M059J (cell line): Measurements from ENCODE around the gene TLCD3B. TPM values are rescaled to one million over a fixed set of nuclear protein-coding genes. Genes with fewer than 3 reads are reported as not detected.
"Not testable (repeated sequence)": the region's sequence is repeated elsewhere in the genome, so short reads cannot be mapped to it uniquely, and the experiment has no call there.

ENCODE experiments used
- DNase-seq: peaks from one replicate; pipeline ENCODE4 v3.0.0-alpha.2; 2012; ENCODE audit warnings: low read depth
- total RNA-seq: library from RNA; depleted of rRNA; stranded (reverse); fragments of >200 nt; shearing (Covaris generic); gene quantifications from 2 replicates; pipeline ENCODE4 v1.2.3, GENCODE V29; 2014

Gene TLCD3B
- total RNA-seq, 1 experiment from 2014 or later = 0.42 TPM

DNA sequence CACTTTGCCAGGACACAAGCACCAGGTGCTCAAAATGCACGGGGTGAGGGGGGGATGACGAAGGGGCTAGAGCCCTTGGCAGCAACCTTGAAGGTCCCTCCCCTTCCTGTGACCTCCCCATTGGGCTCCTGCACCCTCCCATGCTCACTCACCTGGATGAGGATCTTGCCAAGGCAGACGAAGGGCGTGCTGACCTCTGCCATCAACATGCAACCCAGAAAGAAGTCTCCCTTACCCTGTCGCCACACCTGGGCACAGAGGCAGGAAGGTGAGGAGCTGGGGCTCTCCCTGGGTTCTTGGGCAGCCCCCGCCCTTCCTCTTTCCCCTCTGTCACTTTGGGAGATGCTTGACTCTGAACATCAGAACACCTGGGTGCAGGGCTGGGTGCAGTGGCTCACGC is 5.5 kb downstream of the TLCD3B start:
- no peak for DNase-seq

DNA sequence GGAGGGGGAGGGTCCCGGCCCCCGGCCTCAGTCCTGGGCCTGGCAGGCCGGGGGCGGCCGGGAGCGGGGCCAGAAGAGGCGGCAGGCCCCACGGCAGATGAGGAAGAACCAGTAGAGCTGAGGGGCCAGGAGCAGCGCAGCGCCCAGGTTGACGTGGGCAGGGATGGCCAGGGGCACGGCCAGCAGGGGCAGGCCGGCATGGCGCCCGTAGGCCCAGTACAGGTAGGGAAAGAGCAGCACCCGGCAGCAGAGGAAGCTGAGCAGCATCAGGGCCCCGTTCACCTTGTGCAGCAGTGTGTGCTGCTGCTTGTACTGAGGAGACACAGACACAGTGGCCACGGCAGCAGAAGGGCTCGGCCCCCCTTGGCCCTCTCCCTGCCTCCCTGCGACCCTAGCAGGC is 5.9 kb downstream of the TLCD3B start:
- no peak for DNase-seq

DNA sequence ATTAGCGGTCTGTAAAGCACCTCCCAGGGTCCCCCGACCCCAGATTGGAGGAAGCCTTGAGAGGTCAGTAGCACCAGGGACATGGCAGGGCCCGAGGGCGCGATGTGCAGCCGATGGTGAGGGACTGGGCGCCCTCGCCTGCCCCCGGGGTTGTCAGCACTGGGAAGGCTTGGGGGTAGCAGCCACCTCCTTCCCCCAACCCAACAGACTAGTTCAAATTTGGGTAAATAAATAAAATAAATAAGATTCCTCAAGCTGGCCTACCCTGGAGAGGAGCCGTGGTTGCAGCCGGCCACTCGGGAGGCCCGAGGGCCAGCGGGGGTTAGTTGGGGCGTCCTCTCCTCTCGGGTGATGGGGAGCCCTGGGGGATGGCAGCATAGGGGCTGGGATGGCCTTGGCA is 6.6 kb downstream of the TLCD3B start:
- no peak for DNase-seq

DNA sequence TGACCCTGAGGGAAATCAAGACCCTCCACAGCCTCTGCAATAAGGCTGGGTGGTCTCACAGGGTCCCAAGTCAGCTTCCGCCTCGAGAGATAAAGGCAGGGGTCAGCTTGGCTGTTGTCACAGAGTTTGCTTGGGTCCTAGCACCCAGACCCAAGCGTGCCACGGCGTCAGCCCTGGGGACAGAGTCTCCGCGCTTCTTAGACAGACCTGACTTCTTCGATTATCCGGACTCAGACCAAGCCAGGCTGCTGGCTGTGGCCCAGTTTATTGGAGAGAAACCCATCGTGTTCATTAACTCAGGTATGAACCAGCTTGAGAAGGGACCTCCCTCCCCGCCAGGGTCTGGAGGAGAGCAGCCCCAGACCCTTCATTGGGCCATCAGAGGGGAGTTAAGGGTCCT is 7.5 kb downstream of the TLCD3B start:
- DNase-seq = no peak

DNA sequence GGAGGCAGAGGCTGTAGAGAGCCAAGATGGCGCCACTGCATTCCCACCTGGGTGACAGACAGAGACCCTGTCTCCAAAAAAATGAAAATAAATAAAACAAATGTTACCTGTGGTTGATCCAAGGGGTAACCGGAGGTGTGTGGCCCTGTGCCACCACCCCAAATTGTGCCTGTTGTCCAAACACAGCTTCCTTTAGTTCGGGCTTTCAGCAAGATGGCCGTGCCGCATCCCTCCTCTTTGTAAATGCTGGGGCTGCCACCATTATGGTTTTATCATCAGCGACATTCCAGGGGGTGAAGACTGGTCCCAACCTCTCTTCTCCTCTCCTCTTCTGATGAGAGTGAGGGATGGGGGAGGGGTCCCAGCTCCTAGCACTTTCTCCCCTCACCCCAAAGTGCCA is 8.2 kb downstream of the TLCD3B start, which contains the start of gene C16orf92:
Gene C16orf92 (plus strand): TSS at position 312 of the 400 bp plus-strand sequence. CDS start 143 bp downstream, outside the sequence.
- no peak for DNase-seq

DNA sequence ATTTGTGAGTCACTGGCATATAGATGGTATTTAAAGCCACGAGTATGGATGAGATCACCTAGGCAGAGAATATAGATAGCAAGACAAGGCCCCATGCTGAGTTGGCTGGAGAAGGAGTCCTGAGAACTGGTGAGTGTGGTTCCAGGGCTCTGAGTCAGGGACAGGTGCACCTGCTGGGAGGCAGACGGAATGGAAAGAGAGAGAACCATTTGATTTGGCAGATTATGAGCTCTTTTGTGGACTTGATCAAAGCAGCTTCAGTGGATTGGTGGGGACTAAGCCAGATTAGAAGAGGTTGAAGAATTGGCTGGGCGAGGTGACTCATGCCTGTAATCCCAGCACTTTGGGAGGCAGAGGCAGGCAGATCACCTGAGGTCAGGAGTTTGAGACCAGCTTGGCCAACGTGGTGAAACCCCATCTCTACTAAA is 12.3 kb downstream of the TLCD3B start:
- no peak for DNase-seq

DNA sequence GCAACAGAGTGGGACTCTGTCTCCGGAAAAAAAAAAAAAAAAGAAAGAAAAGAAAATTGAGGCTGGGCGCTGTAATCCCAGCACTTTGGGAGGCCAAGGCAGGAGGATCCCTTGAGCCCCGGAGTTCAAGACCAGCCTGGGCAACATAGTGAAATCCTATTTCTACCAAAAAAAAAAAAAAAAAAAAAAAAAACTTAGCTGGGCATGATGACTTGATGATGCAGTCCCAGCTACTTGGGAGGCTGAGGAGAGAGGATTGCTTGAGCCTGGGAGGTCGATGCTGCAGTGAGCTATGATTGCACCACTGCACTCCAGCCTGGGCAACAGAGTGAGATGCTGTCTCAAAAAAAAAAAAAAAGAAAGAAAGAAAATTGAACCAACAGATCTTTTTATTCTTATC is 13.1 kb downstream of the TLCD3B start:
- DNase-seq = not testable (repeated sequence)

DNA sequence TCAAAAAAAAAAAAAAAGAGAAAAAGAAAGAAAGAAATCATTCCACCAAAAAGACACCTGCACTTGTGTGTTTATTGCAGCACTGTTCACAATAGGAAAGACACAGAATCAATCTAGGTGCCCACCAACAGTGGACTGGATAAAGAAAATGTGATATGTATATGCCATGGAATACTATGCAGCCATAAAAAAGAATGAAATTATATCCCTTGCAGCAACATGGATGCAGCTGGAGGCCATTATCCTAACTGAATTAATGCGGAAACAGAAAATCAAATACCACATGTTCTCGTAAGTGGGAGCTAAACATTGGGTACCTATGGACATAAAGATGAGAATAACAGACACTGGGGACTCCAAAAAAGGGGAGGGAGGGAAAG is 13.8 kb downstream of the TLCD3B start:
- DNase-seq = no peak

DNA sequence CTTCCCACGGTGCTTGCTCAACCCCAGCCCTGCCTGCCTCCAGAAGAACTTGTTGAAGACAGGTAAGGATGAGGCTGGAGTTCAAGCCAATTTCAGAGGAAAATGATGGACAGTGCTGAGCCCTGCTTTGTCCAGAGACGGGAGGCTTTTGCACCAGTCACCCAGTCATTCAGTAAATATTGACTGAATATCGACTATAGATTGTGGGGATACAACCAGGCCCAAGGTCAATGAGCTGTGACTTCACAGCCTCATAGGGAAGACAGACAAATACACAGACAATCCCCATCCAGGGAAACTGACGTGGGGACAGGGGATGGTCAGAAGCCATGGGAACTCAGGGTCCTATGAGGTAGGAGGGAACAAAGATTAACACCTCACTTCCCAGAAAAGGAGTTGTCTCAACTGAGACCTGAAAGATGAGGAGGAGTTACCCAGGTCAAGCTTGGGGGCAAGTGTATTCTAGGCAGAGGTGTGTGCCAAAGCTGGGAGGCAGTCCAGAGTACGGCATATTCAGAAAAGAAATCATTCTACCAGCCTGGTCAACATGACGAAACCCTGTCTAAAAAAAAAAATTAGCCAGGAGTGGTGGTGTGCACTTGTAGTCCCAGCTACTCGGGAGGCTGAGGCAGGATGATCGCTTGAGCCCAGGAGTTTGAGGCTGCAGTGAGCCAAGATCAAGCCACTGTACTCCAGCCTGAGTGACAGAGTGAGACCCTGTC is 14.4 kb downstream of the TLCD3B start:
- DNase-seq = no peak

DNA sequence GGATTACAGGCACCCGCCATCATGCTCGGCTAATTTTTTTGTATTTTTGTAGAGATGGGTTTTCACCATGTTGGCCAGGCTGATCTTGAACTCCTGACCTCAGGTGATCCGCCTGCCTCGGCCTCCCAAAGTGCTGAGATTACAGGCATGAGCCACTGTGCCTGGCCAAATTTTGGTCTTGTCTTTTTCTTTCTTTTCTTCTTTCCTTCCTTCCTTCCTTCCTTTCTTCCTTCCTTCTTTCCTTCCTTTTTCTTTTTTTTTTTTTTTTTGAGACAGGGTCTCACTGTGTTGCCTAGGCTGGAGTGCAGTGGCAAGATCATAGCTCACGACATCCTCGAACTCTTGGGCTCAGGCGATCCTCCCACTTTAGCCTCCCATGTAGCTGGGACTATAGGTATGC is 15.6 kb downstream of the TLCD3B start:
- DNase-seq = not testable (repeated sequence)

DNA sequence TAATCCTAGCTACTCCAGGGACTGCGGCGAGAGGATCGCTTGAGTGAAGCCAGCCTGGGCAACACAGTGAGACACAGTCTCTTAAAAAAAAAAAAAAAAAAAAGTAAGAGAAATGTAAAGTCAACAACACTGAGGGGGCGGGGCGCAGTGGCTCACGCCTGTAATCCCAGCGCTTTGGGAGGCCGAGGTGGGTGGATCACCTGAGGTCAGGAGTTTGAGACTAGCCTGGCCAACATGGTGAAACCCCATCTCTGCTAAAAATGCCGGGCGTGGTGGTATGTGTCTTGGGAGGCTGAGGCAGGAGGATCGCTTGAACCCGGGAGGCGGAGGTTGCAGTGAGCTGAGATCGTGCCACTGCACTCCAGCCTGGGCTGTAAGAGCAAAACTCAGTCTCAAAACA is 18.5 kb downstream of the TLCD3B start:
- not testable (repeated sequence) for DNase-seq

DNA sequence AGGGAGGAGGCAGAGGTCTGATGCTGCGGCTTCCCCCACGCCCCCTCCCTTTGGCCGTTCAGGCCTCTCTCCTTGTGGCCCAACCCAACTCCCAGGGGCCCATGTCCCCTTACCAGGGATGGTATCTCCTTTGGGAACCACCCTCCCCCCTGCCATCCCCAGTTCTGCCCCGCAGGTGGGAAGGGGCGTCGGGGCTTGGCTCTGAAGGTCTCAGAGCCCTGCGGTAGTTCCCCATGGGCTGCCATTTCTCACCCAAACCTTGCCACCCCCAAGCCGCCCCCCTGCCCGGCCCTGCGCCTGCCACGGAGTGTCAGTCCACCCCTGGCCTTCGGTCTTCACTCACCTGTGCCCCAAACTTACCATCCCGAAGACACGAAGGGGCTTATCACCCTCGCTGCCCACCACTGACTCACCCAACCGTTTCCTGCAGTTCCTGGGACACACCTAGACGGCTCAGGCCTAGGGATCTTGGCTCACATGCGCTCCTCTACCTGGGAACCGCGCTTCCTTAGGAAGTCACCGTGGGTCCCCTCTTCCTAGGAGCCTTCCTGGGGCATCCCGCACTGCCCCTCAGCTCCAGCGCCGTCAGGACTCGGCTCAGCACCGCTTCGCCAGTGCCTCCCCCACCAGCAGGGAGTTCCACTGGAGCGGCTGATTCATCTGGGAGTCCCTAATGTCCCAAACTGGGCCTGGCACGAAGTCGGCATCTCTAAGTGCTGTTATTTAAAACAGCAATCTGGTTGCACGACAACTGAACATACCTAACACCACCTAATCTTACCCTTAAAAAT is 19.2 kb downstream of the TLCD3B start:
- no peak for DNase-seq

DNA sequence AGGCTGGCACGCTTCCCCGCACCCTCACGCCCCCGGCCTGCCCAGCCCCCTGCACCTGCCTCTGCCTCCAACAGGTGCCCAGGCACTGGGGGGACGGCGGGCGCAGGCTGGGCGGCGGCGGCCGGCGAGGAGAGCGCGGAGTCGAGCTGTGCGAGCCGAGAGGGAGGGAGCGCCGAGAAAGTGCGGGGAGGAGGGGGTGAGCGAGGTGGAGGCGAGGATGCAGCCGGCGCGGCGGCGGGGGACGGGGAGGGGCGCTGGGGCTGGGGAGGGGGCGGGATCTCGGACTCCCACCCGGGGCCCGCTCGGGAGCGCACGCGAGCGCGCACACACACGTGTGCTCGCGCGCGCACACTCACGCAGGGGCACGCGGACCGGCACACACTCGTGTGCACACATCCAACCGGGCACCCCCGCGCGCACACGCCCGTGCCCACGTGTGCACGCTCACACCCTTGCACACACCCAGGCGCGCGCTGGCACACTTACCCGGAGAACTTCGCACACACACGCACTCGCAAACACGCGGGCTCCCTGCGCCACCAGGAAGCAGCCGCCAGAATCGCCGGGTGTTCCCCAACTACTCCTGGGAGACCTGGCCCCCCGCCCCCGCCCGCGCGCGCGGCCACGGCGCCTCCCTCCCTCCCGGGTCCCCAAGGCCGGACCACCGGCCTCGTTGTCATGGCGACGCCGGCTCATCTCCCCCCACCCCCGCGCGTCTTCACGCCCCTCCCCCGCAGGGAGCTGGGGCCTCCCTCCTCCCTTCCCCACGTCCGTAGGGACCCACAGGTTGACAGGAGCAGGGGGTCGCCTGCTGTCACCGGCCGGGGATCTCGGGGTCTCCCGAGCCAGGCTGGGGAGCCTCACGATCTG is 20.0 kb downstream of the TLCD3B start, which contains the start of gene DOC2A:
Gene DOC2A (minus strand): TSS at position 184 of the 870 bp plus-strand sequence. CDS start 805 bp downstream, outside the sequence.
- DNase-seq = no peak

DNA sequence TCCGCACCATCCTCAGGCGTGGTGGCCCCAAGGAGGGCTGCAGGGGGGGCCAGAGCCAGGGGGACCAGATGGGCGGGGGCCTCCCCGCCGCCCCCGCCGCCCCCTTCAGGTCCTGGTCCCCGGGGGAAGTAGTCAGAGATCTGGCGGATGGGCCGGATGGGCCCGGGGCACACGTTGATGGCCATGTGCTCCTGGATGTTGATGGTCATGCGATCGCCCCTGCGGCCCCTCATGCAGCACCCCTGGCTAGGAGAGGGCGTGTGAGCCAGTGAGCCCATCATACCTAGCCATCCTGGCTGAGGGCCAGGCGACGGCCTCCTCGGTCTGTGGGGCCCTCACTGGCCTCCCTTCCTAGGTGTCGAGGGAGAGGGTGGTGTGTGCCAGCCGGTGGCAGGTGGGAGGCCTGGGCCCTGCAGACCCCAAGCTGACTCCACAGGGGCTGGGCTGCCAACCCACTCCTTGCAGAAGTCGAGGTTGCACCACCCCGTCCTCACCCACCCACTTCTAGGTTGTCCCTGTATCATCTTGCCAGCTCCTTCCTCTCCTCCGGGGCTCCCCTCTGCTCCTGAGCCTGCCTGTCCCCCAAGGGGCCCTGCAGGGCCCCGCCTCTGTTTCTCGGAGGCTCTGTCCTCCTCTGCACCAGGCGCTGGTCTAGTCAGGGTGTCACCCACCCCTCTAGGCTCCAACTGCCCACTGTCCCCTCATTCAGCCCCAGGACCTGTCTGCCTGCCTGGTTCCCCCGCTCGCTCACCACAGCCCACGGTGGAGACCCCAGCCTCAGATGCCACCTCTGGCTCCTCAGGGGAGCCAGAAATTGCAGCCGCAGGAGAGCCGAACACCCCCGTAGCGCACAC is 20.9 kb downstream of the TLCD3B start:
- no peak for DNase-seq

DNA sequence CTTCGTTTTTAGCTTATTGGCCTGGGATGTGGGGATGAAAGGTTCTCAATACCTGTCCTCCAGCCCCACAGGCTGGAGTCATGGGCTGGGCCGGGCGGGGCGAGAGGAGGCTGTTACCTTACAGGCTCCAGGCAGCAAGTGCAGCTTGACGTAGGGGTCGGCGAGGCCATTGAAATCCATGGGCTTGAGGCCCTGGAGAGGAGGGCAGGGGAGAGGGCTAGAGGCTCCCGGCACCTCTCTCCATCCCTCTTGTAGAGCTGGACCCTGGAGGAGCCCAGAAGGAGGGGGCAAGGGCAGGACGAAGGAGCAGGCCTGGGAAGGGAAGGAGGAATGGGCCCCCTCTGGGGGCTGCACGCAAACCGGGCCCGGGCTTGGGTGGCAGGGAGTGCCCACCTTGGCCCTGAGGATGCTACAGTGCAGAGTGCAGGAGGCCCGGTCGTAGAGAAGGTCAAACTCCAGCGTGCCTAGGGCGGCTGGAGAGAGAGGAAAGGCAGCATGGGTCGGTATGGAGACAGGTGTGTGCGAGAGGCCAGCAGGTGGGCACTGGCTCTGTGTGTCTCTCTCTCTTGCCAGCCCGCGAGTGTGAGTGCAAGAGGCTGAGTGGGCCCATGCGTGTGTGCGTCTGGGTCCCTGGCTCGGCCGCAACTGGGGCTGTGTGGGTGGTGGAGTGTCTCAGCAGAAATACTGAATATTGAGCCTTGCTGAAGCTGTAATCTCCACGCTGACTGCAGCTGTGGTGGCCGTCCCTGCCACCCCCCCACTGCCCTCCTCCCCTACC is 21.8 kb downstream of the TLCD3B start:
- no peak for DNase-seq

DNA sequence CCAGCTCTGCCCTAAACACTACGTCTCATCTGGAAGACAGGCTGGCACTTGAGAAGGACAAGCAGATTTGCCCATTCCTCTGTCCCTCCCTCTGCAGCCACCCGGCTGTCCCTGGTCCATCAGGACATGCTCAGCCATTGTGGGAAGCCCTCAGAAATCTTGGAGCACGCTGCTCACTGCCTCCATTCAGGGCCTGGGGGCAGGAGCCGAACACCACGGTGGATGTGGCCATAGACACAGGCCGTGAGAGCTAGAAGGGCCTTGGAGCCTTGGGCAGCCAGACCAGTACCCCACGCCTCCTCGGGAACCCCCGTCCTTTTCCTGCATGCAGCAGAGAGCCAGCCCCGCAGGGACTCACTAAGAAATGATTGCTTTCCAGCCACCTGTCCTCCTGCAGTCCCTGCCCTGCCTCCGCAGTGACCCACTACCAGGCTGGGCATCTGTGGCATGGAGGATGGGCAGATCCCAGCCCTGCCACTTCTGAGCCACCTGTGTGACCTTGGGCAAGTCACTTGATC is 23.6 kb downstream of the TLCD3B start:
- no peak for DNase-seq

DNA sequence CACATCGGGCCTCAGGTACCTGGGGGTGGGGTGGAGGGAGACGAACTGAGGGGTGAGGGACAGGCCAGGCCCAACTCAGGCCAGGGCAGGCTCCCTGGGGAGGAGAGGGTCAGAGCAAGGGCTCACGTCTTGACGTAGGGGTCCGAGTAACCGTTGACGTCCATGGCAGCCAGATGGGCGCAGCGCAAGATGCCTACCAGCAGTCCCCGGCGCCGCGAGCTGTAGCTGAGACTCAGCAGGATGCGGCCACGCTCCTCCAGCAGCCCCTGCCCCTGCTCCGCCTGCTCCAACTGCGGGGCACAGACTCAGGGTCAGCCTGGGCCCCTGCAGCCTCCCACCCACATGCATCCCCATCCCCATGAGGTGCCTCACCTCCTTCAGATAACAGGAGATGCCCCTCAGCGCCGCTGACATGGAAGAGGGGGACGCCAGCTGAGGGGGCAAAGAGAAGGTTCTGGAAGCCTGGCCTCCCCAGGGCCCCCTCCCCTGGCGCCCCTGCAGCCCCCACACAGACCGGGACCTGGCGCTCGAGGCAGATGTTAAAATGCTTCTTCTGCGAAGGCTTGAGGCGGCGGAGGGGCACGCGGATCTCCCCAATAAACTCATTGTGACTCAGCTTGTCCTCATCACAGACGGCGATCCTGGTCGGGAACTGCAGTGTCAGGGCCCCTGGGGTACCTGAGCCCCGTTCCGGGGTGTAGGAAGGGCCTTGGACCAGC is 24.3 kb downstream of the TLCD3B start:
- DNase-seq = no peak

DNA sequence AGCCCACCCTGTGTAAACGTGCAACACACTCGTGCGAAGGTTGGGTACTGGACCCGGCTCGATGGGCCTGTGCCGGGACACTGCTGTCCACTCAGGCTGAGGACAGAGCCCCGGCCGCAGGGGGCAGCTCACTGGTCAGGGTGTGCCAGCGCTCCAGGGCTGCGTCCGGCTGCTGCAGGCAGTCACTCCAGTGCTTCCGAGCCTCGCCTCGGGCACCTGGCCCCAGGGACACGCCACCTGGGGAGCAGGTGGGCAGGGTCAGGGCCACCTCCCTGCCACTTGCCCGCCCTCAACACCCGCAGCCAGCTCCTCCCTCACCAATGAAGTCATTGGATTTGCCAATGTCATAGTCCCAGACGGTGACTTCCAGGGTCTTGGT is 25.0 kb downstream of the TLCD3B start:
- no peak for DNase-seq

DNA sequence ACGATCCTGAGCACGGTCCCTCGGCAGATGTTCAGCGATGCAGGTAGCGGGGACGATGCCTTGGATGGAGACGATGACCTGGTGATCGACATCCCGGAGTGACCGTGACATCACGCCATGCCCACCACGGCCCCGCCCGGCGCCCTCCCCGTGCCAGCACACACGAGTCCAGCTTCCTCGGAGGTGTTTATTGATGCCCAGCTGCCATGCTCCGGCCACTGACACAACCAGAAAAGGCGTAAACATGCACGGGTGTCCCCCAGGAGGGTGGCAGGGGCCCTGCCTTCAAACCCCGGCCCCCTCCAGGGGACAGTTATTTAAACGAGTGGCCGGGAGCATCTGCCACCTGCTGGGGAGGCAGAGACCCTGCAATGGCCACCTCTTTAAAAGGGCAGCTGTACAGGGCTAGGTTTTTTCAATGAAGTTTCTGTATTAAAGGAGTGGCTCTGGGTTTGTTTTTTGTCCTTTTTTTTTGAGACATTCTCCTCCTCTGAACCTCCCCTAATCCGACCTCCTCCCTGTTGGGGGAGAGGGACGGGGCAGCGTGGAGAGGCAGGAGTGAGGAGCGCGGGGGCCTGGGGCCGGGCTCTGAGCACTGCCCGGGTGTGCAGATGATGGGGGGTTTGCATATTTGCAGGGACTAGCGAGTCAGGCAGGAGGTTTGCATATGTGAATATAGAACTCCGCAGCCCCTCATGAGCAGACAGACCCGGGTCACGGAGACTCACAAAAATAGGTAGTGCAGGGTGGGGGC is 25.6 kb downstream of the TLCD3B start:
- DNase-seq = peak; percentile 40
